Hematopoietic multipotent progenitor cell treated with erythropoietin and hydrocortisone succinate and interleukin-3 and kit ligand, for 17 days (in vitro differentiated cells): ENCODE measurements around the gene DDX11.
A peak's percentile ranks its signal among the peaks of the same experiment; 100 is the strongest.
"Not testable (repeated sequence)": the region's sequence is repeated elsewhere in the genome, so short reads cannot be mapped to it uniquely, and the experiment has no call there.

Experiments used
- DNase-seq: peaks from one replicate; pipeline ENCODE4 v3.0.0-alpha.2; 2015; ENCODE audit warnings: low spot score

The DDX11 gene

GRCh38 chr12:31099434-31099833 is 25.8 kb downstream of the DDX11 start:
- DNase-seq: not testable (repeated sequence)

GRCh38 chr12:31100503-31101208 is 27.0 kb downstream of the DDX11 start:
- DNase-seq: not testable (repeated sequence)

- DNase-seq: not testable (repeated sequence)
Observed at GRCh38 chr12:31102125-31102524, 28.5 kb downstream of the DDX11 start.

DNA sequence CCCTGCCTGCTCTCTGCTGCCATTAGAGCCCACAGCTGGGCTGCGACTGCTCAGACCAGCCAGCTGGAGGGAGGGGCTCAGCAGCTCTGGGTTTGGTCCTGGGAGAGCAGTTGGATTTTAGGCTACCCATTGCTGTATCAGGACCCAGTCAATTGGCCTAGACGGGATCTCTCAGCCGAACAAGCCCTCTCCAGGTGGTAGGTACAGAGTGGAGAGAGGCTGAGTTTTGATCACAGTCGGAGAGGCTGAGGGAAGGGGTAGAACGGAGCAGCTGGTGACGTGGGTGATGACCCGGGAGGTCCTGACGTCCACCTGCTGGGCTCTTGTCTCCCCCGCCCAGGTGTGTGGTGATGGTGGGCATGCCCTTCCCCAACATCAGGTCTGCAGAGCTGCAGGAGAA is 28.9 kb downstream of the DDX11 start:
- not testable (repeated sequence) for DNase-seq

DNA sequence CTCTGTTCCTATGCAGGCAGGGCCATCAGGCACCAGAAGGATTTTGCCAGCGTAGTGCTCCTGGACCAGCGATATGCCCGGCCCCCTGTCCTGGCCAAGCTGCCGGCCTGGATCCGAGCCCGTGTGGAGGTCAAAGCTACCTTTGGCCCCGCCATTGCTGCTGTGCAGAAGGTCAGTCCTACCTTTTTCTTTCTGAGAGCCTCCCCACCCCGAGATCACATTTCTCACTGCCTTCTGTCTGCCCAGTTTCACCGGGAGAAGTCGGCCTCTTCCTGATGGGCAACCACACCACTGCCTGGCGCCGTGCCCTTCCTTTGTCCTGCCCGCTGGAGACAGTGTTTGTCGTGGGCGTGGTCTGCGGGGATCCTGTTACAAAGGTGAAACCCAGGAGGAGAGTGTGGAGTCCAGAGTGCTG is 29.9 kb downstream of the DDX11 start:
- DNase-seq: not testable (repeated sequence)

DNA sequence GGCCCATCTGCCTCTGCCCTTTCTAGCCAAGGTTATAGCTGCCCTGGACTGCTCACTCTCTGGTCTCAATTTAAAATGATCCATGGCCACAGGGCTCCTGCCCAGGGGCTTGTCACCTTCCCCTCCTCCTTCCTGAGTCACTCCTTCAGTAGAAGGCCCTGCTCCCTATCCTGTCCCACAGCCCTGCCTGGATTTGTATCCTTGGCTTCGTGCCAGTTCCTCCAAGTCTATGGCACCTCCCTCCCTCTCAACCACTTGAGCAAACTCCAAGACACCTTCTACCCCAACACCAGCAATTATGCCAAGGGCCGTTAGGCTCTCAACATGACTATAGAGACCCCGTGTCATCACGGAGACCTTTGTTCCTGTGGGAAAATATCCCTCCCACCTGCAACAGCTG is 30.6 kb downstream of the DDX11 start:
- DNase-seq: not testable (repeated sequence)

GRCh38 chr12:31104773-31105172 is 31.1 kb downstream of the DDX11 start:
- DNase-seq: not testable (repeated sequence)

GRCh38 chr12:31105668-31106067 is 32.0 kb downstream of the DDX11 start:
- DNase-seq: no peak

GRCh38 chr12:31106101-31106803 is 32.6 kb downstream of the DDX11 start:
- DNase-seq: no peak

DNA sequence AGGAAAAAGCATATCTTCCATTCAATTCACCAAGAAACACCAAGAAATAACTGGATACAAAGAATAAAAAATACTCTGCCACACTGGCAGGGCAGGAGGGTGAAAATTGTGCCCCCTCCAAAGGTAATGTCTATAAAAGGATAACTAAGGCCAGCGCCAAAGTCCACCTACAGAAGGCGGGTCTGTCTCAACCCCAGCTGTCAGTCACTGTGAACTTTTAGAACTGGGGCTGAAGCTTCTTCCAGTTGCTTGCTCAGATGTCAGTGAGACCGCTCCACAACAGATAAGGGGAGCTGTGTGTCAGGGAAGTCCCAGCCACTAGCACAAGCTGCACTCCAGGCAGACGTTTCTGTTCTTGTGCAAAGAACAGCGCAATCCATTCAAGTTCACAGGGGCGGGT is 36.1 kb downstream of the DDX11 start:
- not testable (repeated sequence) for DNase-seq

GRCh38 chr12:31110263-31110662 is 36.6 kb downstream of the DDX11 start:
- not testable (repeated sequence) for DNase-seq

DNA sequence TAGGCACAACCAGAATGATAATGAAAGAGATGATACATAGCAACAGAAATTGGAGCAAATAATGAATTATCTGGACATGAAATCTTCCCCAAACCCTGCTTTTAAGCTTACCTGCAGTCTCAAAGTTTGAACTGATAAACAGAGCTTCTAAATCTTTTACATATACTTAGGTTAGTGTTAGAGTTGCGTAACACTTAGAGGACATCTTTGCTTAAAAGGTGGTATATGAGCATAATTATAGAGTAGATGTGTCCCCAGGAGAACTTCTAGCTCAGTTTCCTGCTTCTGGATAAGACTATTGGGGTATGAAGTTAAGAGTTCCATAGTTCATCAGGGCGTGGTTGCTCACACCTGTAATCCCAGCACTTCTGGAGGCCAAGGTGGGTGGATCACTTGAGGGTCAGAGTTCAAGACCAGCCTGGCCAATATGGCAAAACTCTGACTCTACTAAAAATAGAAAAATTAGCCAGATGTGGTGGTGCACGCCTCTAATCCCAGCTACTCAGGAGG is 41.5 kb downstream of the DDX11 start:
- not testable (repeated sequence) for DNase-seq

DNA sequence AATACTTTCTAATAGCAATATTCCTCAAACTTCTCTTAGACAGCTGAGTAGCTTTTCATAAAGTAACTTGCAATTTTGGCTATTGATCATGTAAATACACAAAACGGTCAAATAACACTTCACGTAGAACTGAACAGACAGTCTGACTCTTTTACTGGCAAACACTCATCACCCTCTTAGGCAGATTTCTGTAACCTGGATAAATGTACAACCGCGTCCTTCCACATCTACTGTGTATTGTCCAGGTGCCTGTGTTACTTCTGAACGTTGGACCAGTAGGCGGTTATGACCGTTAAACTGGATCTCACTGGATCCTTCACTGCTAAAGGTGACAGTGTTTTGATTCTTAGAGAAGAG is 43.2 kb downstream of the DDX11 start:
- DNase-seq: not testable (repeated sequence)

- DNase-seq: peak; percentile 13
Observed at GRCh38 chr12:31117203-31118011, 43.7 kb downstream of the DDX11 start.

DNA sequence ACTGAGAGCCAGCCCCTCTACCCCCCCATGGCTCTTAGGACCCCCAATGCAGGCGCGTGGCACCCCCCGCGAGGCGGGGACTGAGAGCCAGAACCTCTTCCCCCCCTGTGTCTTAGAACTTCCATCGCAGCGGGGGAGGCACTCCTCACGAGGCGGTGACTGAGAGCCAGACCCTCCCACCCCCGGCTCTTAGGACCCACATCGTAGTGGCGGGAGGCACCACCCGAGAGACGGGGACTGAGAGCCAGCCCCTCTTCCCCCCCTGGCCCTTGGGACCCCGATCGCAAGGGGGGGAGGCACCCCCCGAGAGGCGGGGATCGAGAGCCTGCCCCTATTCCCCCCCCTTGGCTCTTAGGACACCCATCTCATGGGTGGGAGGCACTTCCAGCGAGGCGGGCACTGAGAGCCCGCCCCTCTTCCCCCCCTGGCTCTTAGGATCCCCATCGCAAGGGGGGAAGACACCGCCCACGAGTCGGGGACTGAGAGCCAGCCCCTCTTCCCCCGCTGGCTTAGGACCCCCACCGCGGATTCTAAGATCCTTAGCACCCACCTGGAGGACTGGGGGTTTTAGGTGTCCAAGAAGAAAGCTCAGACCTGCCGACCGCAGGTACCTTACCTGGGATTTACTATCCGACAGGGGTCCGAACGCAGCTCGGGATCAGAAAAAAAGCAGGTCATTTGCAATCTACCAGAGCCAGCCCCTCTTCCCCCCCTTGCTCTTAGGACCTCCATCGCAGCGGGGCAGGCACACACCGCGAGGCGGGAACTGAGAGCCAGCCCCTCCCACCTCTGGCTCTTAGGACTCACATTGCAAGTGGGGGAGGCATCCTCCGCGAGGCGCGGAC is 44.9 kb downstream of the DDX11 start:
- no peak for DNase-seq

GRCh38 chr12:31119192-31119802 is 45.6 kb downstream of the DDX11 start:
- DNase-seq: no peak

DNA sequence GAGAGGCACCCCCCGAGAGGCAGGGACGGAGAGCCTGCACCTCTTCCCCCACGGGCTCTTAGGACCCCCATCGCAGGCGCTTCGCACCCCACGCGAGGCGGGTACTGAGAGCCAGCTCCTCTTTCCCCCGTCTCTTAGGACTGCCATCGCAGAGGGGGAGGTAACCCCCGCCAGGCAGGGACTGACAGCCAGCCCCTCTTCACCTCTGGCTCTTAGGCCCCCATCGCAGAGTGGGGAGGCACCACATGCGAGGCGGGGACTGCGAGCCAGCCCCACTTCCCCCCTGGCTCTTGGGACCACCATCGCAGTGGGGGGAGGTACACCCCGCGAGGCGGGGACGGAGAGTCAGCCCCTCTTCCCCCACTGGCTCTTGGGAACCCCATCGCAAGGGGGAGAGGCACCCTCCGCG is 46.1 kb downstream of the DDX11 start:
- no peak for DNase-seq

- no peak for DNase-seq
Observed at GRCh38 chr12:31120392-31121008, 46.8 kb downstream of the DDX11 start.

DNA sequence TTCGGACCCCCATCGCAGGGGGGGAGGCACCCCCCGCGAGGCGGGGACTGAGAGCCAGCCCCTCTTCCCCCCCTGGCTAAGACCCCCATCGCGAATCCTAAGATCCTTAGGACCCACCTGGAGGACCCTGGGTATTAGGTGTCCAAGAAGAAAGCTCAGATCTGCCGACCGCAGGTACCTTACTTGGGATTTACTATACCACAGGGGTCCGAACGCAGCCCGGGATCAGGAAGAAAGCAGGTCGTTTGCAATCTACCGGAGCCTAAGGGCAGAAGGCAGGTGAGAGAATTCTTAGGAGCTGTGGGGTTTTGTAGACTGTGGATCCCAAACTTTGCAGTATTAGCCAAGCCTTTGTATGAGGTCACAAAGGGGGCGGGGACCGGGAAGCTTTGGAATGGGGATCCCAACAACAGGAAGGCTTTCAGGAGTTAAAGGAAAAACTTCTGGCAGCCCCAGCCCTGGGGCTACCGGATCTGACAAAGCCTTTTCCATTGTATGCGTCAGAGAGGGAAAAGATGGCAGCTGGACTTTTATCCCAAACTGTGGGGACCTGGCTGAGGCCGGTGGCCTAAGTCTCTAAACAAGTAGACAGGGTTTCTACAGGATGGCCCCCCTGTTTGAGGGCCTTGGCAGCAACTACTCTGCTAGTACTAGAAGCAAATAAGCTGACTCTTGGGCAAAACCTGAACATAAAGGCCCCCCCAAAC is 47.5 kb downstream of the DDX11 start:
- not testable (repeated sequence) for DNase-seq

DNA sequence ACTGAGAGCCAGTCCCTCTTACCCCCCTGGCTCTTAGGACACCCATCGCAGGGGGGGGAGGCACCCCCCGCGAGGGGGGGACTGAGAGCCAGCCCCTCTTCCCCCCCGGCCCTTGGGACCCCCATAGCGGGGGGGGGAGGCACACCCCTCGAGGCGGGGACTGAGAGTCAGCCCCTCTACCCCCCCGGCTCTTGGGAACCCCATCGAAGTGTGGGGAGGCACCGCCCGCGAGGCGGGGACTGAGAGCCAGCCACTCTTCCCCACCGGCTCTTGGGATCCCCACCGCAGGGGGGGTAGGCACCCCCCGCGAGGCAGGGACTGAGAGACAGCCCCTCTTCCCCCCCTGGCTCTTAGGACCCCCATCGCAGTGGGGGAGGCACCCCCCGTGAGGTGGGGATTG is 48.8 kb downstream of the DDX11 start:
- DNase-seq: no peak
